T-cell (primary cell): ENCODE results near the gene PDE4B. TPM values are rescaled to one million over a fixed set of nuclear protein-coding genes. Genes with fewer than 3 reads are reported as not detected.

Experiments used
- ATAC-seq, 4 experiments: fragments of 200-7000 bp in 3 of 4; fragments of 150-1000 bp in 1 of 4; cut with Tn5 transposase; replicated peaks in 1 of 4; 1 replicate in 3 of 4; 2 replicates in 1 of 4; pipeline ENCODE4 v1.10.0; 2021; ENCODE audit warnings: moderate library complexity in 3 of 4, mild to moderate bottlenecking in 2 of 4, moderate number of reproducible peaks in 1 of 4
- CTCF ChIA-PET, 2 donors: fragments of 300-600 bp; sonication (Branson Sonifier 250); formaldehyde crosslinking; loops; one replicate each; lab custom pipeline; 2022; ENCODE audit warnings: antibody characterized with exemption in 2 of 2; lab: Charles Lee
- POLR2A ChIA-PET, 2 donors: fragments of 300-600 bp; sonication (Branson Sonifier 250); formaldehyde crosslinking; loops; one replicate each; lab custom pipeline; 2022; ENCODE audit warnings: antibody characterized with exemption in 2 of 2; lab: Charles Lee
- DNase-seq, 35 experiments: peaks; one replicate each; pipeline versions ENCODE4 v3.0.0 to v3.0.0-alpha.2; 2013 to 2023
- H3K27ac ChIP-seq: one replicate; pipeline ENCODE4 v1.5.1; 2013; ENCODE audit warnings: low read length
- H3K27me3 ChIP-seq, 2 experiments: replicated peaks in 1 of 2; 1 replicate in 1 of 2; 2 replicates in 1 of 2; pipeline versions ENCODE4 v1.6.1 to v1.7.0; 2013; ENCODE audit warnings: low read length in 1 of 2, mixed read lengths in 1 of 2; ENCODE audit not compliant: control insufficient read depth in 2 of 2, insufficient read depth in 2 of 2; ENCODE audit errors: extremely low read depth in 1 of 2
- H3K36me3 ChIP-seq, 2 donors: 1 replicate in 1 of 2; 2 replicates in 1 of 2; pipeline versions ENCODE4 v1.6.1 to v1.7.0; 2013; ENCODE audit warnings: low read length in 1 of 2; ENCODE audit not compliant: control insufficient read depth in 2 of 2, insufficient read depth in 1 of 2; ENCODE audit errors: extremely low read depth in 1 of 2
- H3K4me1 ChIP-seq, 2 experiments: 1 replicate in 1 of 2; 2 replicates in 1 of 2; pipeline versions ENCODE4 v1.6.1 to v1.7.0; 2013; ENCODE audit warnings: low read length in 2 of 2, mixed read lengths in 1 of 2; ENCODE audit not compliant: insufficient read depth in 2 of 2, control insufficient read depth in 1 of 2; ENCODE audit errors: extremely low read depth in 1 of 2
- H3K4me3 ChIP-seq, 2 donors: 1 replicate in 1 of 2; 2 replicates in 1 of 2; pipeline versions ENCODE4 v1.5.1 to v1.7.0; 2013; ENCODE audit warnings: mild to moderate bottlenecking in 2 of 2, low read length in 1 of 2, moderate library complexity in 1 of 2; ENCODE audit not compliant: control insufficient read depth in 1 of 2; ENCODE audit errors: extremely low read depth in 1 of 2
- H3K9me3 ChIP-seq: 2 replicates; pipeline ENCODE4 v1.7.0; 2013
- H3K27ac Mint-ChIP-seq, 2 donors: one replicate each; pipeline ENCODE4 v1.8.0; 2020 to 2021; ENCODE audit warnings: mild to moderate bottlenecking in 2 of 2, mixed read lengths in 2 of 2
- H3K27me3 Mint-ChIP-seq, 2 donors: one replicate each; pipeline ENCODE4 v1.8.0; 2021 to 2022; ENCODE audit warnings: mixed read lengths in 2 of 2
- H3K36me3 Mint-ChIP-seq: one replicate; pipeline ENCODE4 v1.8.0; 2021; ENCODE audit warnings: mixed read lengths
- H3K4me1 Mint-ChIP-seq, 3 donors: one replicate each; pipeline ENCODE4 v1.8.0; 2020 to 2022; ENCODE audit warnings: mixed read lengths in 3 of 3, mild to moderate bottlenecking in 1 of 3
- H3K4me3 Mint-ChIP-seq, 3 donors: one replicate each; pipeline ENCODE4 v1.8.0; 2020 to 2022; ENCODE audit warnings: mild to moderate bottlenecking in 3 of 3, mixed read lengths in 3 of 3, moderate library complexity in 3 of 3
- H3K9me3 Mint-ChIP-seq, 3 donors: one replicate each; pipeline ENCODE4 v1.8.0; 2020 to 2022; ENCODE audit warnings: mixed read lengths in 3 of 3
- WGBS: methylation state at CpG from one replicate; pipeline ENCODE4 v1.1.5; 2013; ENCODE audit warnings: missing lambda C conversion rate; ENCODE audit not compliant: insufficient coverage; 5-methylcytosine and 5-hydroxymethylcytosine counted together
- total RNA-seq, 35 experiments: library from RNA in 6 of 35; stranded (reverse) in 6 of 35; fragments of 120-200 nt in 1 of 35; gene quantifications; one replicate each; pipeline versions ENCODE4 v1.2.1 to v1.2.4 and lab custom pipeline; 2013 to 2026

Gene PDE4B
- total RNA-seq, 5 donors from 2014 or later (not counting 1 experiment from before 2014, with no cell fraction given) = 46.3 to 103 (median 54.1) TPM

- H3K4me3 Mint-ChIP-seq = no peak overlapping the region
- ChIA-PET POLR2A (no interaction called here), CTCF (interaction anchor here in 1 of 2 donors (0.9 kb wide), 1 partner anchor 108 kb away, joined by 3 read pairs; no protein-coding TSS in a partner anchor)
- H3K9me3 Mint-ChIP-seq = peaks cover 6 to 21% (median 8%) of the 10 kb centered on the region in 3 donors
- no peaks in the 10 kb centered on the region for H3K27me3 Mint-ChIP-seq
- DNase-seq (no peak), ATAC-seq (no peak)
- no peaks in the 10 kb centered on the region for H3K27me3 ChIP-seq
- no peak overlapping the region for H3K4me3 ChIP-seq
- no peak overlapping the region for H3K27ac ChIP-seq
- no peaks in the 10 kb centered on the region for H3K36me3 ChIP-seq
- H3K4me1 Mint-ChIP-seq = peaks cover 14 to 34% (median 20%) of the 10 kb centered on the region in 3 donors
- H3K9me3 ChIP-seq = peaks cover 7% of the 10 kb centered on the region
- H3K4me1 ChIP-seq = peaks cover 4% of the 10 kb centered on the region in 2 experiments
- 100% methylated on average over 1 of the region's 1 CpG for WGBS
- H3K27ac Mint-ChIP-seq = no peak overlapping the region
- H3K36me3 Mint-ChIP-seq = peaks cover 3% of the 10 kb centered on the region
Observed at GRCh38 chr1:66383611-66384010, 590.9 kb downstream of the PDE4B start.

GRCh38 chr1:66384258-66384921 is 591.7 kb downstream of the PDE4B start:
- Mint-ChIP-seq H3K27me3 (no peaks in the 10 kb centered on the region), H3K4me3 (no peak overlapping the region), H3K36me3 (peaks cover 3% of the 10 kb centered on the region), H3K4me1 (peaks cover 14 to 29% (median 20%) of the 10 kb centered on the region in 3 donors), H3K9me3 (peaks cover 6 to 21% (median 8%) of the 10 kb centered on the region in 3 donors), H3K27ac (no peak overlapping the region)
- Histone ChIP-seq H3K27ac (no peak overlapping the region), H3K27me3 (no peaks in the 10 kb centered on the region), H3K4me3 (no peak overlapping the region), H3K9me3 (peaks cover 7% of the 10 kb centered on the region), H3K4me1 (peaks cover 4% of the 10 kb centered on the region in 2 experiments), H3K36me3 (no peaks in the 10 kb centered on the region)
- ATAC-seq (no peak), DNase-seq (no peak)
- ChIA-PET POLR2A (no interaction called here), CTCF (no interaction called here)
- WGBS = no CpG with 5 or more reads among the region's 1 CpG

GRCh38 chr1:66386712-66387111 is 594.0 kb downstream of the PDE4B start:
- Histone ChIP-seq H3K9me3 (peaks cover 7% of the 10 kb centered on the region), H3K27ac (no peak overlapping the region), H3K36me3 (no peaks in the 10 kb centered on the region), H3K4me1 (peaks cover 2 to 4% of the 10 kb centered on the region in 2 experiments), H3K4me3 (no peak overlapping the region), H3K27me3 (no peaks in the 10 kb centered on the region)
- H3K36me3 Mint-ChIP-seq = peaks cover 3% of the 10 kb centered on the region
- no peak for ATAC-seq
- H3K4me3 Mint-ChIP-seq = no peak overlapping the region
- peaks cover under 1 to 9% (median 5%) of the 10 kb centered on the region in 3 donors for H3K4me1 Mint-ChIP-seq
- CTCF ChIA-PET = interaction anchor here (0.6 to 0.8 kb wide), 2 partner anchors 9 to 141 kb away, joined by 3 read pairs; no protein-coding TSS in a partner anchor
- DNase-seq = no peak
- no CpG with 5 or more reads among the region's 1 CpG for WGBS
- no peaks in the 10 kb centered on the region for H3K27me3 Mint-ChIP-seq
- peaks cover 11 to 25% (median 12%) of the 10 kb centered on the region in 3 donors for H3K9me3 Mint-ChIP-seq
- no peak overlapping the region for H3K27ac Mint-ChIP-seq
- POLR2A ChIA-PET = no interaction called here

GRCh38 chr1:66388913-66389312 is 596.2 kb downstream of the PDE4B start:
- Histone ChIP-seq H3K4me1 (no peaks in the 10 kb centered on the region), H3K27me3 (no peaks in the 10 kb centered on the region), H3K9me3 (peaks cover 7% of the 10 kb centered on the region), H3K27ac (no peak overlapping the region), H3K36me3 (no peaks in the 10 kb centered on the region), H3K4me3 (no peak overlapping the region)
- no peaks in the 10 kb centered on the region for H3K27me3 Mint-ChIP-seq
- ATAC-seq = no peak
- no peak for DNase-seq
- peaks cover 11 to 20% (median 16%) of the 10 kb centered on the region in 3 donors for H3K9me3 Mint-ChIP-seq
- H3K4me3 Mint-ChIP-seq = no peak overlapping the region
- H3K27ac Mint-ChIP-seq = no peak overlapping the region
- WGBS = 100% methylated on average over 1 of the region's 2 CpGs
- H3K4me1 Mint-ChIP-seq = peaks cover 0 to 1% (median 0%) of the 10 kb centered on the region in 3 donors
- POLR2A ChIA-PET = no interaction called here
- CTCF ChIA-PET = no interaction called here
- peaks cover 3% of the 10 kb centered on the region for H3K36me3 Mint-ChIP-seq

GRCh38 chr1:66393586-66394287 is 601.0 kb downstream of the PDE4B start:
- H3K4me3 Mint-ChIP-seq = no peak overlapping the region
- ChIA-PET CTCF (interaction anchor here in 1 of 2 donors (1.6 kb wide), 1 partner anchor 51 kb away, joined by 4 read pairs; no protein-coding TSS in a partner anchor), POLR2A (no interaction called here)
- no peak overlapping the region for H3K27ac ChIP-seq
- no peak overlapping the region for H3K4me3 ChIP-seq
- ATAC-seq = no peak
- WGBS = 86% methylated on average over 6 of the region's 7 CpGs
- DNase-seq = no peak
- H3K9me3 ChIP-seq = no peaks in the 10 kb centered on the region
- H3K27me3 Mint-ChIP-seq = no peaks in the 10 kb centered on the region
- peaks cover 4 to 8% (median 6%) of the 10 kb centered on the region in 3 donors for H3K9me3 Mint-ChIP-seq
- H3K27me3 ChIP-seq = no peaks in the 10 kb centered on the region
- H3K4me1 Mint-ChIP-seq = peaks cover 0 to 7% (median 1%) of the 10 kb centered on the region in 3 donors
- H3K36me3 ChIP-seq = no peaks in the 10 kb centered on the region
- no peaks in the 10 kb centered on the region for H3K4me1 ChIP-seq
- H3K36me3 Mint-ChIP-seq = no peaks in the 10 kb centered on the region
- H3K27ac Mint-ChIP-seq = no peak overlapping the region

GRCh38 chr1:66394603-66395002 is 601.9 kb downstream of the PDE4B start:
- 82% methylated on average over 4 of the region's 5 CpGs for WGBS
- ATAC-seq (no peak), DNase-seq (no peak)
- Mint-ChIP-seq H3K27ac (no peak overlapping the region), H3K36me3 (no peaks in the 10 kb centered on the region), H3K27me3 (no peaks in the 10 kb centered on the region), H3K4me1 (peaks cover 0 to 9% (median 1%) of the 10 kb centered on the region in 3 donors), H3K4me3 (no peak overlapping the region), H3K9me3 (peaks cover 2 to 5% (median 4%) of the 10 kb centered on the region in 3 donors)
- Histone ChIP-seq H3K4me1 (no peaks in the 10 kb centered on the region), H3K36me3 (no peaks in the 10 kb centered on the region), H3K27ac (no peak overlapping the region), H3K4me3 (no peak overlapping the region), H3K9me3 (no peaks in the 10 kb centered on the region), H3K27me3 (no peaks in the 10 kb centered on the region)
- ChIA-PET CTCF (interaction anchor here in 1 of 2 donors (1.5 kb wide), 1 partner anchor 8 kb away, joined by 3 read pairs; no protein-coding TSS in a partner anchor), POLR2A (no interaction called here)
